ENCODE results near the gene BAIAP2L1.

Gene BAIAP2L1

GRCh38 chr7:98267303-98267702 is 133.6 kb downstream of the BAIAP2L1 start:
- in situ Hi-C loops (cut with HindIII; ENCODE audit: low sequenced_read_pairs), result no loop called here
- DNase-seq (ENCODE audit: low read depth, low spot score), result no peak
- no peak for TF ChIP-seq CTCF (IDR thresholded peaks at IDR 0.05; ENCODE audit: low read depth, low read length)
- H3K4me3 ChIP-seq (ENCODE audit: low read depth, low read length), result no peak overlapping the region

DNA sequence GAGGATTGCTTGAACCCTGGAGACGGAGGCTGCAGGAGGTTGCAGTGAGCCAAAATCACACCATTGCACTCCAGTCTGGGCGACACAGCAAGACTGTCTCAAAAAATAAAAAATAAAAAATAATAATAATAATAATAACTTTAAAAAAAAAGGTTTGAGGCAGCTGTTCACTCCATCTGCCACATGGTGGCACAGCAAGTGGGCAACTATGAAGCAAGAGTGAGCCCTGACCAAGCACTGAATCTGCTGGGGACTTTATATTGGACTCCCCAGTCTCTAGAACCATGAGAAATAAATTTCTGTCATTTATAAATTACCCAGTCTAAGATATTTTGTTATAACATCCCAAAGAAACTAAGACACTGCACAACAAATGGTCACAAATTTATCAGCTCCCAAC is 134.1 kb downstream of the BAIAP2L1 start:
- in situ Hi-C loops (cut with HindIII; ENCODE audit: low sequenced_read_pairs), result no loop called here
- H3K4me3 ChIP-seq (ENCODE audit: low read depth, low read length), result no peak overlapping the region
- peak; percentile 46 for TF ChIP-seq CTCF (IDR thresholded peaks at IDR 0.05; ENCODE audit: low read depth, low read length)
- peak; percentile 23 for DNase-seq (ENCODE audit: low read depth, low spot score)

DNA sequence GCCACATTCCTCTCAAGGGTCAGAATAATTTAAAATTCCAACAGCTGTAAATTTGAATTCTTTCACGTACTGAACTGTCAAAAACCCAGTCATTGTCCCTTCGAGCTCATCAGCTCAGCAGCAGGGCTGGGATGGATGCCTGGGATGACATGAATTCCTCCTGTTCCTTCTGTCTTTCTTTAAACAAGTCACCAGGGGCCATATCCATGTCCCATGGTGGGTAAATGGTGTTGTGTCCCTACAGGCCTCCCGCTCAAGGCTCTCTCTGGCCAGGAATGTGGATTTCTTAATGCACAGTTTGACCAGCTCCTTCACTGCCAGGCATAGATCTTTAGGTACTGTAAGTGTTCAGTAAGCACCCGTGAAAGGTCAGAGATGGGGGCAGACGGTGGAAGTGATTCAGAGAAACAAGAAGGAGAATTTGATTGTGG is 135.0 kb downstream of the BAIAP2L1 start:
- peak; percentile 33 for DNase-seq (ENCODE audit: low read depth, low spot score)
- TF ChIP-seq CTCF (IDR thresholded peaks at IDR 0.05; ENCODE audit: low read depth, low read length), result no peak
- H3K4me3 ChIP-seq (ENCODE audit: low read depth, low read length), result no peak overlapping the region
- in situ Hi-C loops (cut with HindIII; ENCODE audit: low sequenced_read_pairs), result no loop called here

DNA sequence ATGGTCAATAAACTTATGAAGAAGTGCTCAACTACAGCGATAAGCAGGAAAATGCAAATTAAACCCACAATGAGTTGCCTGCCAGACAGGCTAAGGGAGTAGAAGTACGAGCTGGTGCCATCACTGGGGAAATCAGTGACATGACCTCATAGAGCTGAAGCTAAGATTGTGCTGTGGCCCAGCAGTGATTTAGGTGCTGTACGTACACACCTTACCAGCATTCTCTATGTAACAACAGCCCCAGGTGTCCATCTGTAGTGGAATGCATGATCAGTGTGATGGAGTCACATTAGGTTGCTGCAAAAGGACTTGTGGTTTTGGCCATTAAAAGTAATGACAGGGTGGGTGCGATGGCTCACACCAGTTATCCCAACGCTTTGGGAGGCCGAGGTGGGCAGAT is 143.2 kb downstream of the BAIAP2L1 start:
- H3K4me3 ChIP-seq (ENCODE audit: low read depth, low read length), result no peak overlapping the region
- DNase-seq (ENCODE audit: low read depth, low spot score), result no peak
- in situ Hi-C loops (cut with HindIII; ENCODE audit: low sequenced_read_pairs), result no loop called here
- TF ChIP-seq CTCF (IDR thresholded peaks at IDR 0.05; ENCODE audit: low read depth, low read length), result no peak

DNA sequence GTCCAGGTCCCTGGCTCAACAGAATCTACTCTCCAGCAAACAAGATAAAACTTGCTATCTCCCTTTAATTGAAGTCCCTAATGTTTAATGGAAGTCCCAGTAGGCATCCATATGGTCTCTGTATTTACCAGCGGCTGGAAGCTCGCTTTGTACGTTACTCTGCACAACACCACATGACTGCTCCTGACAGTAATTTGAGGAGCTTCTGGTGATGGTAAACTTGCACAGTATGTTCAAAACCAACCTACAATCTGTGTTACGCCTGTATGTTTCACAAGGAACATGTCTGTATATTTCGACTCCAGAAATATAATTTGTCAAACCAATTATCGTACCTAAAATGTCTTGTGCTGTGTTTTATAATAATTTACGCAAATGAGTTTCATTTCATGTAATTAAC is 144.5 kb downstream of the BAIAP2L1 start:
- TF ChIP-seq CTCF (IDR thresholded peaks at IDR 0.05; ENCODE audit: low read depth, low read length), result no peak
- no peak overlapping the region for H3K4me3 ChIP-seq (ENCODE audit: low read depth, low read length)
- DNase-seq (ENCODE audit: low read depth, low spot score), result no peak
- in situ Hi-C loops (cut with HindIII; ENCODE audit: low sequenced_read_pairs), result no loop called here

DNA sequence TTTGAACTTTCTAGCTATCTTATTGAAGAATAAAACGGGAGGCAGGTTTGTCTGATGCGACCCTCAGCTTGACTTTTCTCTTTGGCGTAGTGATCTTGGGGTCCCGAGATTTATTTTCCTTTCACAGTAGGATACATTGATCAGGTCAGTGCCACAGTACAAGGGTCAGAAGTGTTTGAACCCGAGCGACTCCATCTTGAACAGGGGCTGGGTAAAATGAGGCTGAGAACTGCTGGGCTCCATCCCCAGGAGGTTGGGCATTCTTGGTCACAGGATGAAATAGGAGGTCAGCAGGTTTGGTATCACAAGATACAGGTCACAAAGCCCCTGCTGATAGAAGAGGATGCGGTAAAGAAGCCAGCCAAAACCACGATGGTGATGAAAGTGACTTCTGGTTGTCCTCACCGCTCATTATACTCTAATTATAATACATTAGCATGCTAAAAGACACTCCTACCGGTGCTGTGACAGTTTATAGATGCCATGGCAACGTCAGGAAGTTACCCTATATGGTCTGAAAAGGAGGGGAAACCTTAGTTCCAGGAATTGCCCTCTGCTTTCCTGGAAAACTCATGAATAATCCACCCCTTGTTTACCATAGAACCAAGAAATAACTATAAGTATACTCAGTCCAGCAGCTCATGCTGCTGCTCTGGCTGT is 145.8 kb downstream of the BAIAP2L1 start:
- no peak for TF ChIP-seq CTCF (IDR thresholded peaks at IDR 0.05; ENCODE audit: low read depth, low read length)
- no peak for DNase-seq (ENCODE audit: low read depth, low spot score)
- H3K4me3 ChIP-seq (ENCODE audit: low read depth, low read length), result no peak overlapping the region
- in situ Hi-C loops (cut with HindIII; ENCODE audit: low sequenced_read_pairs), result no loop called here
